Endothelial cell of umbilical vein (primary cell): ENCODE measurements around the gene KRTAP10-9. TPM values are rescaled to one million over a fixed set of nuclear protein-coding genes. Genes with fewer than 3 reads are reported as not detected.

Experiments
- BruUV-seq: library from RNA; stranded (reverse); fragments of 400-500 nt; replicated peaks from 2 replicates; lab custom pipeline; 2021; lab: Mats Ljungman, UMichigan
- CTCF ChIA-PET: fragments of 300-600, 350-600 bp; sonication (Branson Sonifier 250); formaldehyde crosslinking; loops from one replicate; lab custom pipeline; 2021; ENCODE audit warnings: antibody characterized with exemption, inconsistent platforms; lab: Charles Lee
- POLR2A ChIA-PET: fragments of 300-600, 350-600 bp; sonication (Branson Sonifier 250); formaldehyde crosslinking; loops from one replicate; lab custom pipeline; 2021; ENCODE audit warnings: antibody characterized with exemption, inconsistent platforms; lab: Charles Lee
- DNase-seq: peaks from one replicate; pipeline ENCODE4 v3.0.0-alpha.2; 2011; ENCODE audit warnings: low read depth, low spot score
- FAIRE-seq: peaks from 2 replicates; lab custom pipeline; 2011; peaks lifted over from hg19 to GRCh38; lab: Jason Lieb, UNC
- H2AFZ ChIP-seq: 2 replicates; pipeline ENCODE4 v1.6.0; 2012; ENCODE audit warnings: low read depth, low read length, control low read depth, inconsistent platforms
- H3K27ac ChIP-seq: 2 replicates; pipeline ENCODE4 v1.5.1; 2011; ENCODE audit warnings: low read depth, mild to moderate bottlenecking, control low read depth, low read length, moderate library complexity; ENCODE audit not compliant: insufficient read depth
- H3K27me3 ChIP-seq, 2 experiments: 2 replicates each; pipeline versions ENCODE4 v1.6.0 to v1.6.1; 2011; ENCODE audit warnings: low read length in 2 of 2, mixed read lengths in 1 of 2; ENCODE audit not compliant: control insufficient read depth in 2 of 2, insufficient read depth in 2 of 2
- H3K36me3 ChIP-seq, 2 experiments: 2 replicates in 1 of 2; 3 replicates in 1 of 2; pipeline ENCODE4 v1.5.1; 2011; ENCODE audit warnings: low read length in 2 of 2, mild to moderate bottlenecking in 1 of 2, moderate library complexity in 1 of 2; ENCODE audit not compliant: control insufficient read depth in 2 of 2, insufficient read depth in 2 of 2; ENCODE audit errors: extremely low read depth in 1 of 2
- H3K4me1 ChIP-seq: 3 replicates; pipeline ENCODE4 v1.5.1; 2011; ENCODE audit warnings: mild to moderate bottlenecking, low read length; ENCODE audit not compliant: control insufficient read depth, insufficient read depth; ENCODE audit errors: extremely low read depth
- H3K4me2 ChIP-seq: 2 replicates; pipeline ENCODE4 v1.6.1; 2011; ENCODE audit warnings: low read length, control low read depth, mixed read lengths; ENCODE audit not compliant: insufficient read depth
- H3K4me3 ChIP-seq, 3 experiments: fragments of 200-600 bp in 1 of 3; sonication (generic), shearing (Covaris generic) in 1 of 3; replicated peaks in 1 of 3; 2 replicates each; pipeline ENCODE4 v1.5.1; 2011 to 2016; ENCODE audit warnings: control low read depth in 3 of 3, low read length in 3 of 3, mild to moderate bottlenecking in 2 of 3, inconsistent platforms in 1 of 3, low read depth in 1 of 3, moderate library complexity in 1 of 3; ENCODE audit not compliant: insufficient read depth in 1 of 3
- H3K79me2 ChIP-seq: 2 replicates; pipeline ENCODE4 v1.6.0; 2012; ENCODE audit warnings: low read length, inconsistent platforms; ENCODE audit not compliant: control insufficient read depth, insufficient read depth
- H3K9ac ChIP-seq: replicated peaks from 2 replicates; pipeline ENCODE3; 2011; ENCODE audit warnings: low read length, control low read depth; ENCODE audit not compliant: insufficient read depth; ENCODE audit errors: extremely low read depth
- H3K9me1 ChIP-seq: replicated peaks from 3 replicates; pipeline ENCODE4 v1.6.0; 2011; ENCODE audit warnings: mild to moderate bottlenecking, low read length; ENCODE audit not compliant: control insufficient read depth, insufficient read depth; ENCODE audit errors: extremely low read depth
- H3K9me3 ChIP-seq: replicated peaks from 2 replicates; pipeline ENCODE4 v1.5.1; 2012; ENCODE audit warnings: low read length, inconsistent platforms; ENCODE audit not compliant: control insufficient read depth, insufficient read depth
- H4K20me1 ChIP-seq: replicated peaks from 2 replicates; pipeline ENCODE3; 2011; ENCODE audit warnings: mild to moderate bottlenecking, low read length; ENCODE audit not compliant: control insufficient read depth, insufficient read depth; ENCODE audit errors: extremely low read depth
- CTCF ChIP-seq, 2 donors: IDR thresholded peaks; 1 replicate in 1 of 2; 2 replicates in 1 of 2; pipeline ENCODE4 v1.5.1; 2011; ENCODE audit warnings: low read length in 2 of 2, mild to moderate bottlenecking in 2 of 2, moderate library complexity in 2 of 2, control low read depth in 1 of 2, inconsistent platforms in 1 of 2, low read depth in 1 of 2; ENCODE audit not compliant: insufficient read depth in 1 of 2; ENCODE audit errors: extremely low read depth in 1 of 2
- EZH2 ChIP-seq: IDR thresholded peaks from 2 replicates; pipeline ENCODE4 v1.6.1; 2012; ENCODE audit warnings: borderline replicate concordance, low read depth, mild to moderate bottlenecking, moderate library complexity, low read length, inconsistent platforms; ENCODE audit not compliant: severe bottlenecking
- FOS ChIP-seq: IDR thresholded peaks from 2 replicates; pipeline ENCODE4 v1.6.1; 2011; ENCODE audit warnings: mild to moderate bottlenecking, low read length, moderate library complexity, borderline replicate concordance; ENCODE audit not compliant: insufficient read depth
- GATA2 ChIP-seq: IDR thresholded peaks from 2 replicates; pipeline ENCODE4 v1.7.0; 2011; ENCODE audit warnings: low read depth, mild to moderate bottlenecking, moderate library complexity, mixed read lengths, low read length; ENCODE audit not compliant: insufficient read length, insufficient read depth
- JUN ChIP-seq: IDR thresholded peaks from 2 replicates; pipeline ENCODE4 v1.6.1; 2011; ENCODE audit warnings: borderline replicate concordance, low read depth; ENCODE audit not compliant: insufficient read length, insufficient read depth
- MYC ChIP-seq: IDR thresholded peaks from one replicate; pipeline ENCODE4 v1.6.1; 2011; ENCODE audit warnings: mild to moderate bottlenecking, low read depth, low read length
- POLR2A ChIP-seq: IDR thresholded peaks from 2 replicates; pipeline ENCODE4 v1.6.1; 2012; ENCODE audit warnings: low read depth, mild to moderate bottlenecking, control low read depth, low read length
- POLR2AphosphoS5 ChIP-seq: IDR thresholded peaks from 2 replicates; pipeline ENCODE4 v1.6.1; 2012; ENCODE audit warnings: low read depth, mild to moderate bottlenecking, control low read depth, low read length, moderate library complexity; ENCODE audit not compliant: insufficient read depth
- dilution Hi-C: fragments of 300-500 bp; cut with MboI; formaldehyde crosslinking; loops from one replicate; pipeline ENCODE4 v1.15.0; 2019; ENCODE audit warnings: low sequenced_read_pairs; ENCODE audit not compliant: extremely low pct_ligation_motif_present
- intact Hi-C: fragments of 100-400 bp; cut with micrococcal nuclease; formaldehyde crosslinking; loops from one replicate; pipeline ENCODE4 v1.10.0; 2022
- polyA plus RNA-seq, 4 experiments: library from polyadenylated mRNA; depleted of rRNA in 3 of 4; stranded (reverse) in 3 of 4; unstranded in 1 of 4; fragments of >200 nt; gene quantifications; 2 replicates each; pipeline versions ENCODE4 v1.2.1 to v1.2.3, GENCODE V29; 2011 to 2012; ENCODE audit warnings: missing spikeins in 1 of 4
- total RNA-seq: library from RNA; stranded (reverse); gene quantifications from 2 replicates; pipeline ENCODE4 v1.2.3, GENCODE V29; 2021
- TF ChIP-seq, protein P1 (sequence below): IDR thresholded peaks from 2 replicates; pipeline ENCODE4 v1.6.1; 2011; ENCODE audit not compliant: insufficient read depth, insufficient read length

The KRTAP10-9 gene
- total and polyA plus RNA-seq, 2 donors (not counting 3 experiments of a cell fraction or from before 2014, with no cell fraction given), result not detected

- POLR2A ChIA-PET, result interaction anchor here (1.1 kb wide), 1 partner anchor 31 kb away, joined by 3 read pairs; no protein-coding TSS in a partner anchor
- no peak within 1 kb of the TSS for H3K27ac ChIP-seq
- no peaks in the 10 kb centered on the region for H3K79me2 ChIP-seq
- TF ChIP-seq POLR2A (no peak), POLR2AphosphoS5 (no peak), FOS (no peak), CTCF (IDR thresholded peaks at IDR 0.05; ENCODE audit: extremely low read depth in 1 of 2, insufficient read depth in 1 of 2, low read depth in 1 of 2, low read length in 2 of 2) (no peak), MYC (no peak), GATA2 (no peak), JUN (no peak), EZH2 (no peak)
- TF ChIP-seq, protein P1, sequence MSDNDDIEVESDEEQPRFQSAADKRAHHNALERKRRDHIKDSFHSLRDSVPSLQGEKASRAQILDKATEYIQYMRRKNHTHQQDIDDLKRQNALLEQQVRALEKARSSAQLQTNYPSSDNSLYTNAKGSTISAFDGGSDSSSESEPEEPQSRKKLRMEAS, result no peak
- no peak within 1 kb of the TSS for H2AFZ ChIP-seq
- H3K4me3 ChIP-seq, result no peak within 1 kb of the TSS
- BruUV-seq, result no TSS peak
- no peaks in the 10 kb centered on the region for H4K20me1 ChIP-seq
- no peaks in the 10 kb centered on the region for H3K9me1 ChIP-seq
- H3K36me3 ChIP-seq, result no peaks in the 10 kb centered on the region
- H3K4me2 ChIP-seq, result no peak within 1 kb of the TSS
- no peak within 1 kb of the TSS for H3K9ac ChIP-seq
- H3K27me3 ChIP-seq, result no peaks in the 10 kb centered on the region
- dilution Hi-C loops, result no loop called here
- intact Hi-C loops, result no loop called here
- FAIRE-seq (no peak), DNase-seq (no peak)
- CTCF ChIA-PET, result no interaction called here
- no peaks in the 10 kb centered on the region for H3K4me1 ChIP-seq
- no peaks in the 10 kb centered on the region for H3K9me3 ChIP-seq
Observed at GRCh38 chr21:44654576-44655175, 27.8 kb downstream of the KRTAP10-9 start, which contains the start of gene KRTAP12-4. KRTAP12-4 (minus strand) TSS chr21:44654659; CDS start chr21:44654614, 45 bp downstream.
